Measurements from ENCODE around the gene SLC47A2.
"Not testable (repeated sequence)": the region's sequence is repeated elsewhere in the genome, so short reads cannot be mapped to it uniquely, and the experiment has no call there.

SLC47A2 gene

DNA sequence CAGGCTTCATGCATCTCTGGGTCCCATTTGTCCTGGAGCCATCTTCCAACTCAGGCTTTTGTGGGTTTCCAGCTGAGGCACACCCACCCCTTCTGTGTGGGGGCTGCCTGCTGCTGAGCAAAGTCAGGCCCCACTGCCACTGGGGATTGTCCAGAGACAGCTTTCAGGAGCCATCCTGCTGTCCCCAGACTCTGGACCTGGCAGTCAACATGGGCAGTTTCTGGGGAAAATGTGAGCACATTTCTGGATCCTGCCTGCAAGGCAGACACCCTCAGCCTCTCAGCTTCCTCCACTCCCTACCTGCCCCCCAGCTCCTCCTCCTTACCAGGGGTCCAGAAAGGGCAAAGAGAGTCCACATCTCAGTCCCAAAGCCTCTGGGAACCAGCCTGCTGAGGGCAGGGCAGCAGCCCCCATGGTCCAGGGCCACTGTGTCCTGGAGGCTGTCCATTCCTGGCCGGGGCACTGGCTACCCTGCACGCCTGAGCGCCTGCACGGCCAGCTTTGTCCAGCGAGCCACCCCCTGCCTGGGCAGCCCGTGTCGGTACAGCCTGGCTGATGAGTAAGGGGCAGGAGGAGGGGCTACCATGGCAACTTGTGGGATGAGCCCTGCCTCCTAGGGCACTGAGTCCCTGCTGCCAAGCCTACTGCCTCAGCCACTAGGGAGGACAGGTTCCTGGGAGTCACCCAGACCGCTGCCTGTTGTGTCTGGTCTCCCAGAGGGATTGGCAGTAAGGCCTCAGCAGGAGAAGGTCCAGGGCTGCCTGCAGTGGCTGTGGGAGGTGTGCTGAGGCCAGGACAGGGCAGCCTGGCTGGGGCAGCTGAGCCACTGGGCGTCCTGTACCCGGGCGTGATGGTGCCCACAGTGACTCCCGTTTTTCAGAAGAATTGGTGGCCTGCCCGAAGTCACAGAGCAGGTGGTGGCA is at the start of gene SLC47A2:
Gene SLC47A2, minus strand, starts transcription at position 477 of the 923 bp plus-strand sequence. Its CDS starts 29 bp downstream, at position 448.
- no peak for DNase-seq

DNA sequence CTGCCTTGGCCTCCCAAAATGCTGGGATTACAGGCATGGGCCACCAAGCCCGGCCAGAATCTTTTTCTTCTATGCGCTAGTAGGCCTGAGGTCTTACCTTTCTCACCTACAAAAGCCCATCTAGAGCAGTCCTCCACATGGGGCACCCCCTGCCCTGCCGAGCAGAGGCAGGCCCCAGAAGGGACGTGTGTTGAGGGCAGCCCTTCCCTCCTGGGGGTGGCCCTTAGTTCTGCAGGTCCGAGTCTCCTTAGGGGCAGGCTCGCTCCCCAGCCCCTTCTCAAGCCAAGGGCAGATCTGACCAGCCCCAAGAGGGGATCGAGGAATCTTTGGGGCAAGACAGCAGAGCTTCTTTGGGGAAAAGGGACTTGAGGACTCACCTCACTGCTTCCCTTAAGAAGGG is 49.6 kb upstream of the SLC47A2 start:
- no peak for DNase-seq

DNA sequence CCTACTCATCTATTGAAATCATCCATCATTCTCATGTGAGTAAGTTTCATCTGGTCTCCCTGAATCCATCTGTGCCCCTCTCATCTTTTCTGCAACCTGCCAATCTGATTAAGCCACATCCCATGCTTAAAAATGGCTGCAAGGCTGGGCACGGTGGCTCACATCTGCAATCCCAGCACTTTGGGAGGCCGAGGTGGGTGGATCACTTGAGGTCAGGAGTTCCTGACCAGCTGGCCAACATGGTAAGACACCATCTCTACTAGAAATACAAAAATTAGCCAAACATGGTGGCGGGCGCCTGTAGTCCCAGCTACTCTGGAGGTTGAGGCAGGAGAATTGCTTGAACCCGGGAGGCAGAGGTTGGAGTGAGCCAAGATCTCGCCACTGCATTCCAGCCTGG is 47.6 kb upstream of the SLC47A2 start:
- not testable (repeated sequence) for DNase-seq

DNA sequence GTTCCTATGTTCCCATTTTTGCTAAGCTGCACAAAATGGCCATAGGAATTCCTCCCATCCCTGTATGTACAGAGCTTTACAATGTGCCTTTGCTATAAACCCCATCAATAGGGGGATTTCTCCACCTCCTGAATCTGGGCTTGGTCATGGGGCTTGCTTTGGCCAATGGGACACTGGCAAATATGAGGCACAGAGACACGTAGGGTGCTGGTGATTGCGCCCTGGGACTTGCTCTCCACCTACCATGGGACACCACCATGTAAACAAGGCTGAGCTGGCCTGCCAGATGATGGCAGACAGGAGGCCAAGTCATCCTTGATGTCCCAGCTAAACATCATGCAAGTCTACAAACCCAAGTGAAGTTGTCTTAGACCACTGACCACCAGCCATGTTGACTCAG is 47.0 kb upstream of the SLC47A2 start:
- DNase-seq: no peak

DNA sequence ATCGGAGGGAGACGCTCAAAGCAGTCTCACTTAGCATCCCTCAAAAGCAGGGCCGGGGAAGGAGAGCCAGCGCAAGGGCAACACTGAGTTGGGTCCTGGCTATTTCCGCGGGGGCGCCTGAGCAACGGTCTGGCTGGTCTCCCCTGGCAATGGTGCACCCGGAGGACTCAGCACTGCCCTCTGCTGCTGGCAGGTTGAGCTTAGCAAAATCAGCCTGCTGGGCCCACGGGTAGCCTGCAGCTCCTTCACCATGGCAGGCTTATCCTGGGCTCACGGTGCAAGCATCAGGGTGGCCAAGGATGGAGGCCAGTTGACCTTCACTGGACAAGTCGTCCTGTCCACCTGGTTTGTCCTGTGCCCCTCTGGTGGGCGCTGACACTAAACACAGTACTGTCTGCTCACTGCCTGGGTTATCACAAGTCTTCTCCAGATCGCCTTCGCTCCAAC is 46.2 kb upstream of the SLC47A2 start:
- peak; percentile 66 for DNase-seq

DNA sequence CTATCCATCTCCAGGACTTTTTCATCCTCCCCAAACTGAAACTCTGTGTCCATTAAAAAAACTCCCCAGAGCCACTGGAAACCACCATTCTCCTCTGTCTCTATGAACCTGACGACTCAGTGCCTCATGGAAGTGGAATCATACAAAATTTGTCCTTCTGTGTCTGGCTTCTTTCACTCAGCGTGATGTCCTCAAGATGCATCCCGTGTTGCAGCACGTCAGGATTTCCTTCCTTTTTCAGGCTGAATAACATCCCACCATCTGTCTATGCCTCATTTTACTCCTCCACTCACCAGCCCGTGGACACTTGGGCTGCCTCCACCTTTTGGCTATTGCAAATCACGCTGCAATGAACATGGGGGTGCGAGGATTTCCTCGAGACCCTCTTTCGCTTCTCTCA is 44.4 kb upstream of the SLC47A2 start:
- DNase-seq: no peak

DNA sequence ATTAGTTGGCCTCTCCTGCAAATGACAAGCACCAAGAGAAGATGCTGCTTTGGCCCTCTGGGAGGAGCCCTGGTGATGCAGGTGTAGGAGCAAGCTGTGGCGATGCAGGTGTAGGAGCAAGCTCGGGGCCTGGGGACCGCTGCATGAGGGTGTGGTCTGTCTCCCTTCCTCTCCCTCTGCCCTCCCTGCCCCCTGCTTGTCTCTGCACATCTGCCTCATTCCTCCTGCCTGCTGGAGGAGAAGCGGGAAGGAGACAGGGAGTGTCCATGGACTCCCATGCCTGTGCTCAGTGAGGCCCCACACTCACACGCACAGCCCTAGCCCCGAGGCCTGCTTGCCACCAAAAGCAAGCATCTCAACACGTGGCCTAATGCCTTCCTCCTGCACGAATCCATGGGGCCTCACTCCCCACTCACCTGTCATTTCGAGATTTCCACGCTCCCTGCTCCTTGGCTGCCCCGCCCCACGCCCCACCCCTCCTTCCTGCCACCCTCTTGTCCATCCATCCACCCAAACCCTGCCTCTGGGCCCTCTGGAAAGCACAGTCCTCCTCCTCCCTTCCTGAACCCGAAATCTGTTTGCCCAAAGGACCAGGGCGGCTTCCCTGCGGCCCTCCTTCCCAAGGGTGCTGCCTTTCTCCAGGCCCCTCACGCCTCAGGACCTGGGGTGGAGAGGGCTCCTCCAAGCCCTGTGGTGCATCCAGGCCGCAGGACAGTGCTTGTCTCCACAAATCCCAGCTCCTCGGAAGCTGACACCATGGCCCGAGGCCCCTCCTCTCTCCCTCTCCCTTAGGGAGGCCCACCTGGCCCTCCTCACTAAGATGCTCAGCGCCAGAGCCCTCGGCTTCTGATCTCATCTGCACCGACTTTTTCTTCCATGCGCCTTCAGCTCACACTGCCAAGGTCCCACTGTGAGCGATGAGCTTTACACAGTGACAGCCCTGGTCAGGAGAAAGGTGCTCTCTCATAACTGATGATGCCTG is 43.5 kb upstream of the SLC47A2 start:
- DNase-seq: no peak

DNA sequence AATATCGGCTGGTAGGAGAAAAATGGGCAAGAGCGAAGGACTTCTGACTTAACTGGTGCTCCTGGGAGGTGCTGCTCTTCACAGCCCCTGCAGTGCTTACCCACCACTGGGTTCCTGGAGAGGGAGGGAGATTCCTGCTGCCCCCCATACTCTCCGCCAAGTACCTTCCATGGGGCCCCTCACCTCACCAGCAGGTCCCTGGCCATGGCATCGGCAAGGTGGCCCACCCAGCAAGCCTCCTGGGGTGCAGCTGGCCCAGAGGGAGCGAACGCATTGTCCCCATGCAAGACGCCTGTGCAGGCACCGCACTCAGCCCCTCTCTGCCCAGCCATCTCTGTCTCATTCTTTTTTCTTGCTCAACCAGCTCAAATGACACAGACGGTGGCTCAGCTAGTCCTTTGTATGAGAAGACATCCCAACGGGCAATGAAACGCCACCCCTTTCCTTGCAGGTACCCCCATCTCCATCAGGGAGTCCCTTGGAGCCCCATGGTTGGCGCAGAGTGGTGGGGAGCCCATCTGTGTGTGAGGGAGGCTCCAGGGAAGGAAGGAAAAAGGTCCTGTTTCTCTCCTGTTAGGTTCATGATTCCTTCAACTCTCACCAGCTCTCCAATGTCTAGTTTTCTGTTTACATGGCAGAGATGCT is 41.3 kb upstream of the SLC47A2 start:
- no peak for DNase-seq

GRCh38 chr17:19756546-19756945 is 40.2 kb upstream of the SLC47A2 start:
- DNase-seq: no peak

GRCh38 chr17:19755821-19756510 is 39.6 kb upstream of the SLC47A2 start:
- DNase-seq: no peak

- no peak for DNase-seq
These were observed 39.0 kb upstream of the SLC47A2 start for GRCh38 chr17:19755392-19755791.

DNA sequence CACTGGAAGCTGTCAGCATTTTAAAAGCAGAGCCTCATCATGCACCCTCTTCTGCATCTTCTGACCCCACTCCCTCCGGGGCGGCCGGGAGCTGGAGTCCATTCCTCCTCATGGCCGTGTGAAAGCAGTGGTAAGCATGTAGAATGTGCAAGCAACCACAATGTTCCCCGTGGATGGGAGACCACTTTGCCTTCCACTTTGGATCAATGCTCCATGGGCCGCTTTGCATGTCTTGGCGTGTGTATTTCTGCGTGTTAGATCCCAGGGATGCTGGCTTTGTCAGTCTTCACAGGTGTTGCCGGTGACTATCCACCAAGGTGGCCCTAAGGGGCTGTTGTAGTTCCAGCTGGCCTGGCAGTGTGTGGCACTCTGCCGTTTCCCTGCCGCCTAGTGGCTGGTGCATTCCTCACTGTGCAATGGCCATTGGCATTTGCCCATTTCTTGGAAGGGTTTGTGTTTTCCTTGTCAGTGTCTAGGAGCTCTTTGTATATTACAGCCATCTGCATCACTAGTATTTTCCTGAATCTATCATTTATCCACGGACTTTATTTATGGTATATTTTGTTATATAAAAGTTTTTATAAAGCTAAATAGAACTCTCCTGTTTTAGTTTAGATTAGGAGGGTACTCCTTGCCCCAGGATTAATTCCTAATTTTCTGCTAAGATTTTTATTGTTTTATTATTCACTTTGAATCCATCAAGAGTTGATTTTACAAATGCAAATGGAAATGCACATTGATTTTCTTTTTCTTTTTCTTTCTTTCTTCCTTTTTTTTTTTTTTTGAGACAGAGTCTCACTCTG is 37.5 kb upstream of the SLC47A2 start:
- DNase-seq: no peak

GRCh38 chr17:19753051-19753509 is 36.7 kb upstream of the SLC47A2 start:
- DNase-seq: no peak

- DNase-seq: no peak
These were observed 36.0 kb upstream of the SLC47A2 start for GRCh38 chr17:19752216-19753050.

DNA sequence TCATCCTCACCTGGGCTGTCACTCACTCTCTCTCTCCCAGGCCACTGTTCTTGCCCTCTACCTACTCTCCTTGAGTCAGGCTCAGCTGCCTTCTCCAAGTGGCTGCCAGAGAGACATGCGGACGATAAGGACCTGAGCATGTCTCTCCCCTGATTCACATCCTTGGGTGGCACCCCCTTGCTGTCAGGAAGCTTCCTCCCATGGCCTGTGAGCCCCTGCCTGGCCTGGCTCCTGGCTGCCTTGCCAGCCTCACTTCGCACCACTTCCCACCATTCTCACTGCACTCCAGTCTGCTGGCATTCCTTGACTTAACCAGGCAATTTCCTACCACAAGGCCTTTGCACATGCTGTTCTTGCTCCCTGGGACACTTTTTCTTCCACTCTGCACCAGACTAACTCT is 34.5 kb upstream of the SLC47A2 start:
- DNase-seq: no peak

GRCh38 chr17:19750020-19750572 is 33.7 kb upstream of the SLC47A2 start:
- no peak for DNase-seq

DNA sequence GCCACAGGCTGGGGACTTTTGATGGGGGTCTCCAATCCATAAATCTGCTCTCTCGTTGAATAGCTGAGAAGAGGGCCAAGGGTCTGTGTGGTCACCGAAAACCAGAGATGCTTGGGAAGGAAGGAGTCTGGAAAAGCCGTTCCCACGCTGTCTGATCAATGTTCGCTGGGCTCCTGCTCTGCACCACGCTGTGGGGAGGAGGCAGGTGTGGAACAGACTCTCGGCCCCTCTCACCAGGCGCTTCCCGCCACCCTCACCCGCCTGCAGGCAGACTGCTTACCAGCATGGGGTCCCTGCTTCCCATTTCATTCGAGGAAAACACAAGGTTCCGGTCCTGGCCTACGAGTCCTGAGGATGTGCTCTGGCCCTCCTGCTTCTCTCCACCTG is 32.4 kb upstream of the SLC47A2 start:
- DNase-seq: no peak

GRCh38 chr17:19747829-19748806 is 31.7 kb upstream of the SLC47A2 start, which contains the start of gene ALDH3A1:
Gene ALDH3A1, minus strand, starts transcription at chr17:19748298. Its CDS starts 3,169 bp downstream, at chr17:19745129.
- no peak for DNase-seq
